GM21367 (cell line): ENCODE results near the gene TBC1D10A.
"Not testable (repeated sequence)": the region's sequence is repeated elsewhere in the genome, so short reads cannot be mapped to it uniquely, and the experiment has no call there.

Source experiments
- ATAC-seq: cut with Tn5 transposase; IDR thresholded peaks from one replicate; pipeline ENCODE4 v1.9.1; 2021; ENCODE audit not compliant: unreplicated experiment

TBC1D10A gene

GRCh38 chr22:30348404-30348803 lies 21.7 kb upstream of the TBC1D10A start:
- ATAC-seq, result no peak

- no peak for ATAC-seq
Observed at GRCh38 chr22:30347255-30347892, 20.6 kb upstream of the TBC1D10A start.

- ATAC-seq, result no peak
Observed at GRCh38 chr22:30344447-30345200, 17.9 kb upstream of the TBC1D10A start.

DNA sequence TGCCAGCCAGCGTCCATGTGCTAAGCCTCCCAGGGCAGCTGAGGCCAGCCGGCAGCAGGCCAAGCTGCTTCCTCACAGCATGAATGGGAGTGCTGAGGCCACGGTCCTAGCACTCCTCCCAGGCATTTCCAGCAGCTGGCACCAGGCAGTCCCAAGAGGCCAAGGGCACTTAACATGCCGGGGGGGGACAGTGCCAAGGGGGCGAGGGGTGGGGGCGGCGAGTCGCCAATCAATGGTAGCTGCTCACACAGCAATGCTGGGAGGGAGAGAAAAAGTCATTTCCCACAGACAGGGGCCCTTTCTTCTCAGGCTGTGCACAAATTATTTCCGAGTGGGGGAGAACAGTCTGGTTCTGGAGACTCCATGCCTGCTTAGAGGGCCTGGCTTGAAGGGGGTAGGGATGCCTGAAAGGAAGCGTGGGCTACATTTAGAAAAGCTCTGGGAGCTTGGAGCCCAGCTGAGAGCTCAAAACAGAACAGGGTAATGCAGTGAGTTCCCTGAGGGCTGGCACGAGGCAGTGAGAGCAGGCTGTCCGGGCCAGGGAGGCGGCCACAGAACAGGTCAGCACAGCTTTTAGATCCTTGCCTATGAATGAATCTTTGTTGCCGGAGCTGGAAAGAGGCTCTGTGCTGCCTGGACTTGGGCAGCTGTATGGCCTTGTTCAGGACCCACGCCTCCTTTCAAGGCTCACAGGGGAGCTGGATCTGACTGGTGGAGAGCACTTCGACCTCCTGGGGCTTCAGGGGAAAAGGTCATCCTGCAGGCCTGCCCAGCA lies 14.4 kb upstream of the TBC1D10A start:
- ATAC-seq, result no peak

DNA sequence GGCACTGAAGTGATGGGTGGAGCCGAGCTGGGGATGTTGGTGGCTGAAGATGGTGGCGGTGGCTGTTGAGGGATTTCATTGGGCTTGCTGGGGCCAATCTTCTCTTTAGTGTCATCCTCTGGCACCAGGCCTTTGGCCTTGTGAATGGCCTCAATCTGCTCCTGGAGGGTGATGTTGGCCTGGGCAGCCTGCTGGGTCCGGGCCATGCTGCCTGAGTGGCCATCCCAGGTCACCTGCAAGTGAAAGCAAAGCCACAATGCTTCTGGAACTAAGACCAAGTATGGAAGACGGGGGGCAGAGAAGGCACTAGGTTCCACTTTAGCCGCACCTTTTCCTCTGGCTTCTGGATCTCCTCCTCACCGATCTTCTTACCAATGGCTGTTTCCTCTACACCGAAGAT lies 12.1 kb upstream of the TBC1D10A start:
- ATAC-seq, result no peak

GRCh38 chr22:30338341-30338740 lies 11.6 kb upstream of the TBC1D10A start:
- ATAC-seq, result not testable (repeated sequence)

DNA sequence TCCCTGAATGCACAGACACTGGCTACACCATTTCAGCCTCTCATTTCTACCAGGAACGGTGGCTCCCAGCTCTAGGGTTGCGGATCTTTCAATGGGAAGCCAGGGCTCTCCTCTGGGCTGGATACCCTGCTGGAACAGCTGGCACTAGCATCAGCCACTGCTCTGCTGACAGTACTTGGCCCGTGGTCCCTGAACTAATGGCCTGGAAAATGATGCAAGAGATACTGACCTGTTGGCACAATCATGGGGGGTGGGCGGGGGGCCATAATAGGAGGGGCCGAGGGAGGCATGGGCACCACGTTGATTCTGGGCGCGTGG lies 10.7 kb upstream of the TBC1D10A start:
- no peak for ATAC-seq

GRCh38 chr22:30336752-30337460 lies 10.2 kb upstream of the TBC1D10A start:
- no peak for ATAC-seq

DNA sequence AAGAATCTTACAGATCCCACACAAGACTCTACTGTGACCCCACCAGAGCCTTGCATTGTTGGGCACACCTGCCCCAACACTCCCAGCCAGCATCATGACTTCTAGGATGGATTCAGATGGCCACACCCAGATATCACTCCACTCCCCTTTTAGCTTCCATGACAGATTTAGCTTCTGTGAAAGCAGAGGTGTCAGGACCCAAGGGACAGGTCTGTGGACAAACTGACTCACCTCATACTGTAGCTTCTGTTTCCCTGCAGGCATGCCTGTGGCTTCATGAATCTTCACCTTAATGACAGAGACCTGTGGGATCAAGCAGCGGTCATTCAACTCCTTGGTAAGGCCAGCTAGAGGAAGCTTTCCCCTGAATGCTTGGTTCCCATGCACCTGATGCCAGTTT lies 8.5 kb upstream of the TBC1D10A start:
- no peak for ATAC-seq

- ATAC-seq, result no peak
Observed at GRCh38 chr22:30334646-30335045, 7.9 kb upstream of the TBC1D10A start.

DNA sequence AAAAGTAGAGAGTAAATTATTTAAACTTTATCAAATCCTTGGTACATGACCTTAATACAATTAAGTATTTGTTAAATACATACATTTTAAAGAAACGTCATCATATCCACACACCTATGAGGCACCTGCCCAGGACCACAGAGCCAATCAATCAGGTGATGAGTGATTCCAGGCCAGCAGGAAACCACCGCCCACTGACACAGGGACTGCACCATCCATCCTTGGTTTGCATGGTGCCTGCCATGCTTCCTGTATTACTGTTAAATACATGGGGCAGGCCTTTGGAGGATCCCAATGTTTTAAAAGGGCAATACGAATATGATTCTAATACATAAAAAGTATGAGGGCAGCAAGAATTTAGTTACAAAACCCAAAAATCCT lies 7.0 kb upstream of the TBC1D10A start:
- ATAC-seq, result no peak

DNA sequence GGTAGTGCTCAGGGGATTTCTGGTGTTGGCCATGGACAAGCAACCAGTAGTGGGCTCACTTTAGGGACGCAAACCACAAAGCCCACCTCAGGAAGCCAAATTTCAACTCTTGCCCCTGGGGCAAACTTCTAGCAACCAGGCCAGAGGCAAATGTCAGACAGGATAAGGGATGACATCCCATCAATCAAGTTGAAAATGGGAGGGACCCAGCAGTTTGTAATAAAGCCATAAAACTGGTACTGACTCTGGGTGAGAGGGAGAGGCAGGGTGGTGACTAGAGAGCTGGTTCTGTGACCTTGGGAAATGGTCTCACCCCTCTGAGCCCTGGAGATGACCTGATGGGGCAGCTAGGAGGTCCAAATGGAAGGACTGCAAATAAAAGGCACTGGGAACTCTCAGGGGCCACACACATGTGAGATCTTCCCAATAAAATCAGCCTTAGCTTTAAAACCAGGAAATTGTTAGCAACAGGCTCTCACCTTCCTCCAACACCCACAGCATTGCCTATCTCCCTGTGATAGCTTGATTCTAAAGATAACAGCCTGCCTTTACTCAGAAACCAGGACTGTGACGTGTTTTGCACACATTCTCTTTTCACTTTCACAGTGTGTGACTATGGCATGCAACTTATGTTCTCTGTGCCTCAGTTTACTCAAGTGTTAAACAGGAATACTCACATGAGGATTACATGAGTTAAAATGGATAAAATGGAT lies 6.4 kb upstream of the TBC1D10A start:
- no peak for ATAC-seq

GRCh38 chr22:30332551-30332950 lies 5.8 kb upstream of the TBC1D10A start:
- no peak for ATAC-seq

- no peak for ATAC-seq
Observed at GRCh38 chr22:30328466-30329049, 1.8 kb upstream of the TBC1D10A start.

- no peak for ATAC-seq
Observed at GRCh38 chr22:30327864-30328345, 1.2 kb upstream of the TBC1D10A start.

- peak; percentile 1 for ATAC-seq
Observed at GRCh38 chr22:30326255-30326705, 461 bp downstream of the TBC1D10A start.

DNA sequence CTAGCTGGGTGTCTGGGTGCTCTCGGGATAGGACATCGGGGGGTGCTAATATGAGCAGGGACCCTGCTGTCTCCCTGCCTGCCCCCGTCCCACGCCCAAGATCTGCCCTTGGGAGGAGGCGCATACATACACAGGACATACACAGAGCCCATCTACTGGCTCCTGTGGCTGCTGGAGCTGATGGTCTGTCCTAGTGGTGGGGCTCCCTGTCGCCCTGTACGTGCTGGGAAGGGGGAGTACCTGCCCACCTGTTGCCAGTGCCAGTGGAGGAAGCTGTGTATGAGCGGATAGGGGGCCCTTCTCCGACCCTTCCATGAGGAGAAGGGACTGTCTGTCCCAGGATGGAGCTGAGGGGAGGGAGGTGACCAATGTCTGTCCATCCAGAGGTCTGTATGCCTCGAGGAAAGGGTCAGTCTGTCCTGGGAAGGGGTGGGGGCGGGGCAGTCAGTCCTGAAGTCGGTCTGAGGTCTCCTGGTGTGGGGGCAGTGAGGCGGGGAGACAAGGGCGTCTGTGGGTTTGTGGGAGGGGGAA lies 952 bp downstream of the TBC1D10A start:
- no peak for ATAC-seq

DNA sequence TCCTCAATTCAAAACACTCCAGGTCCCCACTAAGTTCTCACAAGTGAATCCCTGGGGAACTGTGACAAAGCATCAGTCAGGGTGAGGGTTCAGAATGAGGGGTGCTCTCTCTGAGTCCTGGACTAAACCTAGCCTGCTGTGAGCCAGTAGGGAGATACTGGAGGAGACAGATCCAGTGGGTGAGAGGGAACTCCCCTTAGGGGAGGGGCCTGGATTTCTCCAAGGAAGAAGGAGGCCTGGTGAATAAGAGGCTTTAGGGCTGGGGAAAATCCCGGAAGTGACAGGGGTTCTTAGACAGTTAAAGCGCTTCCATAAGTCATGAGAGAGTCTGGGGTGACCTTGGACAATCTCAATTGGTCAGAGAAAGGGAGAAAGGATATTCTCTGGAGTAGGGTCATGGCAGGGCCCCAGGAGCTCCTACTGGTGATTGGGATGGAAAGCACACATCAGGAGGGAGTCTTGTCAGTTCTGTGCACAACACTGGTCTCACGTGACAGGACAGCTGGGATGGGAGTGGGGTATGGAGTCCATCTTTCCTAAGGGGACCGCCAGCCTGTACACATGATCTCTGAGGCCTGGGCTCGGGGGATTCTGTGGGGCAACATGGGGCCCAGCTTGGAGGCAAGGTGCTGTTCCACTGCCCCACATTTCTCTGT lies 1.5 kb downstream of the TBC1D10A start:
- no peak for ATAC-seq

- no peak for ATAC-seq
Observed at GRCh38 chr22:30324014-30324730, 2.6 kb downstream of the TBC1D10A start.
